Measurements from ENCODE around the gene LRIT1.

Gene LRIT1

DNA sequence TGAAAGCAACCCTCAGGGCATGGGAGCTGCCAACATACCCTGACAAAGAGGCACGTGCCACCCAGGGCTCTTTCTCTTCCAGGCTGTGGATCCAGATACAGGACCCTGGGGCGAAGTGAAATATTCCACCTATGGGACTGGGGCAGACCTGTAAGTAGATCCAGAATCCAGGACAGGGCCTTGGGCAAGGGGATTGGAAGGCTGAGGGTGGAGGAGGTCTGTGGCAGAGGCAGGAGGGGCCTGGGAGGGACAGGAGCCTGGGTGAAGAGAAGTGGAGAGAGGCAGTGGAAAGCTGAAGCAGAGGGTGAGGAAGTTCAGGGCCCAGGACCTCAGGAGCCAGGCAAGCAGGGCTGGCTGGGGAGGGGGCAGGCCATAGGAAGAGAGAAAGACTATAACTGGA, 29.8 kb downstream of the LRIT1 start:
- Histone ChIP-seq H3K27me3 (ENCODE audit: control insufficient read depth, insufficient read depth, low read length) (no peaks in the 10 kb centered on the region), H3K9me3 (ENCODE audit: control insufficient read depth, insufficient read depth, low read length) (no peaks in the 10 kb centered on the region), H3K36me3 (ENCODE audit: control insufficient read depth, insufficient read depth, low read length) (no peaks in the 10 kb centered on the region)

DNA sequence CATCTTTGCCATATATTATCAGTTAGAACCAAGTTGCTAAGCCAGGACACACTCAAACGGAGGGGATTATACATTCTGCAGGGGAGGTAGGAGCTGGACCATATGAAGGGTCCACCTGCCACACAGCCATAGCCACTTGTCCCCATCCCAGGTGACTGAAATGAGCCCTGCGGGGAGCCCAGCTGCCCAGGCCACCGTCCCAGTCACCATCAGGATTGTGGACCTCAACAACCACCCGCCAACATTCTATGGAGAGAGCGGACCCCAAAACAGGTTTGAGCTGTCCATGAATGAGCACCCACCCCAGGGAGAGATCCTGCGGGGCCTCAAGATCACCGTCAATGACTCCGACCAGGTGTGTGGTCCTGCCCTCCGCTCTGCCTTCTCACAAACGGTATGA, 33.3 kb downstream of the LRIT1 start:
- H3K27ac ChIP-seq (ENCODE audit: low read depth, low read length): no peak overlapping the region
- H3K9ac ChIP-seq (ENCODE audit: low read depth, low read length): no peak overlapping the region
- H3K27me3 ChIP-seq (ENCODE audit: control insufficient read depth, insufficient read depth, low read length): no peaks in the 10 kb centered on the region
- no peaks in the 10 kb centered on the region for H3K4me1 ChIP-seq (ENCODE audit: control insufficient read depth, insufficient read depth, low read length)
- no peaks in the 10 kb centered on the region for H3K36me3 ChIP-seq (ENCODE audit: control insufficient read depth, insufficient read depth, low read length)
- no peak overlapping the region for H3K4me3 ChIP-seq (ENCODE audit: low read depth, low read length)
- H3K9me3 ChIP-seq (ENCODE audit: control insufficient read depth, insufficient read depth, low read length): no peaks in the 10 kb centered on the region

More for the DNA sequence above, 29.8 kb downstream of the LRIT1 start:
- H3K4me3 ChIP-seq (ENCODE audit: low read depth, low read length): no peak overlapping the region
- H3K4me1 ChIP-seq (ENCODE audit: control insufficient read depth, insufficient read depth, low read length): 0 out of 2 replicates have a peak, but pooled peaks cover 3% of the 10 kb centered on the region
- H3K9ac ChIP-seq (ENCODE audit: low read depth, low read length): no peak overlapping the region
- H3K27ac ChIP-seq (ENCODE audit: low read depth, low read length): no peak overlapping the region

DNA sequence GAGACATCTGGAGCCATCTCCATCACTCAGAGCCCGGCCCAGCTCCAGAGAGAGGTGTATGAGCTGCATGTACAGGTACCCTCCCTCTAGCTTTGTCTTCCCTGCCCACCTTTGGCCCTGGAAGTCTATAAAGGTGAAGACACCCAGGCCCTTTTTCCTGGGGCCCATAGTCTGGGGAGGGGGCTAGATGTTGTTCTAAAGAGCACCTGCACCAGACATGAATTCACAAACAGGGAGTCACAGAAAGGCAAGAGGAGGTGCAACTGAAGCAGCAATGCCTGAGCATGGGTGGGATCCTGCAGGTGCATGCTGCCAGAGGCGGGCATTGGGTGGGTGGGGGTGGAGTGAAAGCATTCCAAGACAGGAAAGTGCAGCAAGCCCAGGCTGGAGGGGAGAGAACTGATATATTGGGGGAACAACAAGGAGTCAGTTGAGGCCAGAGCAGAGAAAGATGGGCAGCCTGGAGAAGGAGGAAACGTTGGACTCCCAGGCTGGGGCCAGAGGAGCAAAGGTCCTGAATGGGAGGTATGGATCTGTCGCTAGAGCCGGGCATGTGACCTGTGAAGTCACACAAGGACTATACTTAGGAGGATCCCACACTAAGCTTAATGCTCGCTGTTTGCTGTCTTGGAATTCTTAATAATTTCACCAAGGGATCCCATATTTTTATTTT, 35.4 kb downstream of the LRIT1 start:
- no peaks in the 10 kb centered on the region for H3K4me1 ChIP-seq (ENCODE audit: control insufficient read depth, insufficient read depth, low read length)
- no peaks in the 10 kb centered on the region for H3K27me3 ChIP-seq (ENCODE audit: control insufficient read depth, insufficient read depth, low read length)
- no peak overlapping the region for H3K4me3 ChIP-seq (ENCODE audit: low read depth, low read length)
- no peak overlapping the region for H3K9ac ChIP-seq (ENCODE audit: low read depth, low read length)
- H3K27ac ChIP-seq (ENCODE audit: low read depth, low read length): no peak overlapping the region
- no peaks in the 10 kb centered on the region for H3K9me3 ChIP-seq (ENCODE audit: control insufficient read depth, insufficient read depth, low read length)
- no peaks in the 10 kb centered on the region for H3K36me3 ChIP-seq (ENCODE audit: control insufficient read depth, insufficient read depth, low read length)

DNA sequence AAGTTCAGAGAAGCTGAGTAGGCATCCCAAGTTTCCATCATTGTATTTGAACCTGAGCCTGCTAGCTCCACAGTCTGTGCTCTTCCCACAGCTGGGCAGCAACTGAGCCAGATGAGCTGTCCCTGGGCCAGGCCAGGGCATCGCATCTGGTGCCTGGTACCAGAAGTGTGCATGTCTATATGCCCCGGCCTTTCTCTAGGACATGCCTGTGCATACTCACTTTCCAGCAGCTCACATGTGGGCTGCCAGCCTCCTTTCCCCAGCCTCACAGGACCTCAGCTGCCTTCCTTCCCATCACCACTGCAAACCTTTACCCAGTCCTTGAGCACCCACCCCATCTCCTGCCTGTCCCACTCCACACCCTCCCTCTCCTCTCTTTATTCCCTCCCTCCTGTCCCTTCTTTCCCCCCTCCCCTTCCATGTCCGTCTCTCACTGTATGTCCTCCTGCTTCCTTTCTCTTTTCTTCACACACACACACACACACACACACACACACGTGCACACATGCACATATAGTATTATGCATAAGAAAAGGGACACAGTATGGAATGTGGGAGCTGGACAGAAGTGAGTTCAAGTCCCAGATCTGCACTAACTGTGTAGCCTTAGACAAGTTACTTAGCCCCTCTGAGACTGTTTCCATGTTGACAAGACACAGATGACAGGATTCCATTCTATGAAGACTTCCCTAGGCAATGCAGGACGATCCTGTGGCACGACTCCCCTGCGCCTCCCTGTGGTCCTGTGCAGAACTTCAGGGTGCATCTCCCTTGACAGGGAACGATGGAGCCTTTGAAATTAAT, 36.1 kb downstream of the LRIT1 start:
- H3K36me3 ChIP-seq (ENCODE audit: control insufficient read depth, insufficient read depth, low read length): no peaks in the 10 kb centered on the region
- no peak overlapping the region for H3K27ac ChIP-seq (ENCODE audit: low read depth, low read length)
- H3K4me1 ChIP-seq (ENCODE audit: control insufficient read depth, insufficient read depth, low read length): no peaks in the 10 kb centered on the region
- no peak overlapping the region for H3K4me3 ChIP-seq (ENCODE audit: low read depth, low read length)
- no peak overlapping the region for H3K9ac ChIP-seq (ENCODE audit: low read depth, low read length)
- no peaks in the 10 kb centered on the region for H3K27me3 ChIP-seq (ENCODE audit: control insufficient read depth, insufficient read depth, low read length)
- H3K9me3 ChIP-seq (ENCODE audit: control insufficient read depth, insufficient read depth, low read length): no peaks in the 10 kb centered on the region

DNA sequence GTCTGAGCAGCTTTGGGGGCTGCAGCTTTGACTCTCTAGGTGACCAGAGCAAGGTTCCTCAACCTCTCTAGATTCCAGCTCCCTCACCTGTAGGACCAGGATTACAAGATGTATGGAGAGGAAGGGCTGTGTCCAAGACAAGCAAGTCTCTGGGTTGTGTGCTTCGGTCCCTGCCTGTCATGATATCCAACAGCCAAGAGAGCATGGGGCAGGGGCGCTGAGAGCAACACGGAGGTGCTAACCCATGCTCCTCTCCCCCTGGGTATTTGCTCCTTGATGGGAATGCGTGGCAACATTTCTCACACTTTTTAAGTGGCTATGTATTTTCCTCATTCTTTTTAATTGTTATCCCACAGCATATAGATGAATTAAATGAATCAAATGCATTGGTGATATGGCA, 36.7 kb downstream of the LRIT1 start:
- Histone ChIP-seq H3K27ac (ENCODE audit: low read depth, low read length) (no peak overlapping the region), H3K9me3 (ENCODE audit: control insufficient read depth, insufficient read depth, low read length) (no peaks in the 10 kb centered on the region), H3K4me1 (ENCODE audit: control insufficient read depth, insufficient read depth, low read length) (no peaks in the 10 kb centered on the region), H3K9ac (ENCODE audit: low read depth, low read length) (no peak overlapping the region), H3K36me3 (ENCODE audit: control insufficient read depth, insufficient read depth, low read length) (no peaks in the 10 kb centered on the region), H3K27me3 (ENCODE audit: control insufficient read depth, insufficient read depth, low read length) (no peaks in the 10 kb centered on the region), H3K4me3 (ENCODE audit: low read depth, low read length) (no peak overlapping the region)

DNA sequence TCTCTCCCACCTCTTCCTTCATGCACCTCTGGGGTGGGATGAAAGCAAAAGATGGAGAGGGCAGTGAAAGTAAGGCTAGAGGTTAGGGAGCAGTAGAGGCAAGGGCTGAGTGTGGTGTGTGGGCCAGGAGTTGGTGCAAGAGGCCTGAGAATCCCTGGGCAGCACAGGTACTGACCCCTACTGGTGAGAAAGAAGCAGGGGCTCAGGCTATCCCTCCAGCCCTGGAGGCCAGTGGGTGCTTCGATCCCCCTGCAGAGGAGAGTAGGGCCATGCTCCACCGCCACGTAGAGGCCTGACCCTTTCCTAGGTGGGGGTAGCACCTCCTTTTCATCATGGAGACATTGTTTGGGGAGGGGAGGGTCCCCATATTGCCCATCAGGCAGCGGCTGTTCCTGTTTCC, 37.2 kb downstream of the LRIT1 start:
- H3K4me1 ChIP-seq (ENCODE audit: control insufficient read depth, insufficient read depth, low read length): no peaks in the 10 kb centered on the region
- H3K9me3 ChIP-seq (ENCODE audit: control insufficient read depth, insufficient read depth, low read length): no peaks in the 10 kb centered on the region
- H3K4me3 ChIP-seq (ENCODE audit: low read depth, low read length): no peak overlapping the region

DNA sequence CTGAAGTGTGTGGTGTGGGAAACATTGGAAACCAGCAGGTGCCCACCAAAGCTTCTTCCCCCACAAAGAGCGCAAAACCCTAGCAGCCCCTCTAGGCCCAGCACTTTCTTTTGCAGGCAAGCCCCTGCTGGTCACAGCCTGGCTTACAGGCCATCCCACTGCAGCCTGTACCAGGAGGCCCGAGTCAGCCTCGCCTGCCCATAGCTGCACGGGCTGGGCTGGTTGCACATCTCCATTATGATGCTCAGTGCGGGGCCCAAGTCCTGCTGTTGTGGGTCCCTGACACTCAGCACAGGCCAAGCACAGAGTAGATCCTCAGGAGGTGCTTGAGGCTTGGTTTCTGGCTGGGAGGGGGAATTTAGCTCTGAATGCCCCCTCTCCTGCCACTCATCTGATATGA, 39.0 kb downstream of the LRIT1 start:
- no peaks in the 10 kb centered on the region for H3K36me3 ChIP-seq (ENCODE audit: control insufficient read depth, insufficient read depth, low read length)
- no peak overlapping the region for H3K9ac ChIP-seq (ENCODE audit: low read depth, low read length)
- no peak overlapping the region for H3K27ac ChIP-seq (ENCODE audit: low read depth, low read length)
- no peaks in the 10 kb centered on the region for H3K9me3 ChIP-seq (ENCODE audit: control insufficient read depth, insufficient read depth, low read length)
- H3K27me3 ChIP-seq (ENCODE audit: control insufficient read depth, insufficient read depth, low read length): no peaks in the 10 kb centered on the region
- H3K4me3 ChIP-seq (ENCODE audit: low read depth, low read length): no peak overlapping the region
- no peaks in the 10 kb centered on the region for H3K4me1 ChIP-seq (ENCODE audit: control insufficient read depth, insufficient read depth, low read length)

More for the DNA sequence above, 37.2 kb downstream of the LRIT1 start:
- no peaks in the 10 kb centered on the region for H3K27me3 ChIP-seq (ENCODE audit: control insufficient read depth, insufficient read depth, low read length)
- H3K27ac ChIP-seq (ENCODE audit: low read depth, low read length): no peak overlapping the region
- no peak overlapping the region for H3K9ac ChIP-seq (ENCODE audit: low read depth, low read length)
- H3K36me3 ChIP-seq (ENCODE audit: control insufficient read depth, insufficient read depth, low read length): no peaks in the 10 kb centered on the region

DNA sequence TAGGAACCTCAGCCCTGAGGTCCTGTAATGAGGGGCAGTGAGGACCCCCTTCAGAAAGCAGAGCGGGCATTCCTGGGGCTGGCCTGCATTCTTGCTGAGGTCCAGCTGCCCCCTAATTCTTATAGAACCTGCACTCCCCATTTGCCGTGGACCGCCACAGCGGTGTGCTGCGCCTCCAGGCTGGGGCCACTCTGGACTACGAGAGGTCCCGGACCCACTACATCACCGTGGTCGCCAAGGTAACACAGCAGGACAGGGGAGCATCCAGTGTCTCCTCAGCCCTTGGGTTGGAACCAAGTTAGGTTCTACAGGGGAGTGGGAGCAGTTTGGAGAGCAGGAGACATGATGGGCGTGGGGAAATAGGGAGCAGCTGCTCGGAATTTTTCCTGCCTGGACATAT, 39.7 kb downstream of the LRIT1 start:
- H3K27ac ChIP-seq (ENCODE audit: low read depth, low read length): no peak overlapping the region
- peaks cover 7% of the 10 kb centered on the region for H3K27me3 ChIP-seq (ENCODE audit: control insufficient read depth, insufficient read depth, low read length)
- H3K9me3 ChIP-seq (ENCODE audit: control insufficient read depth, insufficient read depth, low read length): no peaks in the 10 kb centered on the region
- no peaks in the 10 kb centered on the region for H3K36me3 ChIP-seq (ENCODE audit: control insufficient read depth, insufficient read depth, low read length)
- no peak overlapping the region for H3K4me3 ChIP-seq (ENCODE audit: low read depth, low read length)
- no peak overlapping the region for H3K9ac ChIP-seq (ENCODE audit: low read depth, low read length)
- H3K4me1 ChIP-seq (ENCODE audit: control insufficient read depth, insufficient read depth, low read length): no peaks in the 10 kb centered on the region

DNA sequence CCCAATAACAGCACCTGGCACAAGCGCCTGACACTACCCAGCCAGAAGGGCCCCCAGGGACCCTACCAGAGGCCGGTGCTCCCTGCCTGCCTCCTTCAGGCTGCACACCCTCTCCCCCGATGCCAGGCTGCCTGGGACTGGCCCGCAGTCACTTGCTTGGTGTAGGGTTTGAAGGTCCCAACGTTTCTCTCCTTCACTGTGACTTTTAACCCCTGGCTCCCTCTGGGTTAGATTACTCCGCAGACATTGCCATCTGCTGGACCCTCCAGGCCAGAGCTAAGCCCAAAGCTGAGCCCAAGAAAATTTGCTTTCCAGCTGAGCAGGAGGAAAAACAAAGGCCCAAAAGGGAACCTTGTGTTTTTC, 40.1 kb downstream of the LRIT1 start:
- Histone ChIP-seq H3K9me3 (ENCODE audit: control insufficient read depth, insufficient read depth, low read length) (no peaks in the 10 kb centered on the region), H3K36me3 (ENCODE audit: control insufficient read depth, insufficient read depth, low read length) (no peaks in the 10 kb centered on the region), H3K4me1 (ENCODE audit: control insufficient read depth, insufficient read depth, low read length) (no peaks in the 10 kb centered on the region), H3K27ac (ENCODE audit: low read depth, low read length) (no peak overlapping the region), H3K4me3 (ENCODE audit: low read depth, low read length) (no peak overlapping the region), H3K9ac (ENCODE audit: low read depth, low read length) (no peak overlapping the region), H3K27me3 (ENCODE audit: control insufficient read depth, insufficient read depth, low read length) (peaks cover 11% of the 10 kb centered on the region)

DNA sequence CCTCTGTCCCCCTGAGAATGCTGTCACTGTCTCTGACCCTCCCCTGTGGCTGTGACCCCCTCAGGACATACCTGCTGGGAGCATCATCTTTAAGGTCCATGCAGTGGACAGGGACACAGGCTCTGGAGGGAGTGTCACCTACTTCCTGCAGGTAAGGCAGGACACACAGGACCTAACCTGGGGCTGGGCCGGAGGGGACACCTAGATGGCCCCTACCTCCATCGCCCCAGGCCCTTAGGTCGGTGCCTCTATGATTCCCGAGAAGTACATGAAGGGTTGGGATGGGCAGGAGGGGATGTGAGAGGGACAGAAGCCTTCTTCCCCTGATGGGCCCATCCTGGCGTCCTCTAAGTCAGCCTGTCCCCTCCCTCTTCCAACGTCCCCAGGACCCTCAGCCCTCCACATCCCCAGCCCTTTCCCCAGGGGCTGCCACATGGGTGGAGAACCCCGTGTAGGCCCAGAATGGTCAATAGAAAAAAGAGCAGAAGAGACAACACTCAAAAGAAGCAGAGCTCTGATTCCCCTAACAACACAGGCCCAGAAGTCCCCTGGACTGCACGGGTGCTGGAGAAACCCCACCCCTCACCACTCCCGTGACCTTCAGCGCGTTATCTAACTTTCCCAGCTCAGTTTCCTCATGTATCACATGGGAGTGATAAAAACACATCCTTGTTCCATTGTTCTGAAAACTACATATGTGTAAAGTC, 40.7 kb downstream of the LRIT1 start:
- H3K27ac ChIP-seq (ENCODE audit: low read depth, low read length): no peak overlapping the region
- no peak overlapping the region for H3K9ac ChIP-seq (ENCODE audit: low read depth, low read length)
- H3K4me1 ChIP-seq (ENCODE audit: control insufficient read depth, insufficient read depth, low read length): no peaks in the 10 kb centered on the region
- H3K4me3 ChIP-seq (ENCODE audit: low read depth, low read length): no peak overlapping the region
- H3K9me3 ChIP-seq (ENCODE audit: control insufficient read depth, insufficient read depth, low read length): no peaks in the 10 kb centered on the region
- peaks cover 16% of the 10 kb centered on the region for H3K27me3 ChIP-seq (ENCODE audit: control insufficient read depth, insufficient read depth, low read length)
- H3K36me3 ChIP-seq (ENCODE audit: control insufficient read depth, insufficient read depth, low read length): no peaks in the 10 kb centered on the region
